K562 (cell line): ENCODE results near the gene CCDC7. TPM values are rescaled to one million over a fixed set of nuclear protein-coding genes. Genes with fewer than 3 reads are reported as not detected.

Experiments
- ATAC-seq: fragments of 200-7000 bp; cut with Tn5 transposase; 3 replicates; pipeline ENCODE4 v1.9.1; 2020; ENCODE audit warnings: moderate library complexity
- BruUV-seq: library from RNA; stranded (reverse); fragments of 400-500 nt; replicated peaks from 2 replicates; lab custom pipeline; 2021; lab: Mats Ljungman, UMichigan
- CTCF ChIA-PET: fragments of 300-600 bp; formaldehyde crosslinking; extraction: SDS; loops from one replicate; lab custom pipeline; 2021; ENCODE audit warnings: low intra/inter-chr PET ratio; lab: Yijun Ruan, JAX
- POLR2A ChIA-PET: fragments of 300-600, 350-650 bp; sonication (Branson Sonifier 250); formaldehyde crosslinking; extraction: SDS; loops from one replicate; lab custom pipeline; 2021; ENCODE audit warnings: antibody characterized with exemption, inconsistent platforms; lab: Yijun Ruan, JAX
- DNase-seq, 4 experiments: peaks; one replicate each; pipeline versions ENCODE4 v3.0.0 to v3.0.0-alpha.2; 2011 to 2018; ENCODE audit warnings: low spot score in 3 of 4, mixed read lengths in 3 of 4; ENCODE audit errors: extremely low read depth in 1 of 4
- FAIRE-seq: peaks from 2 replicates; lab custom pipeline; 2011; peaks lifted over from hg19 to GRCh38; lab: Jason Lieb, UNC
- H2AFZ ChIP-seq: 2 replicates; pipeline ENCODE4 v1.6.0; 2011; ENCODE audit warnings: low read depth, low read length, control low read depth, inconsistent platforms
- H3K27ac ChIP-seq: fragments of 200-600 bp; 3 replicates; pipeline ENCODE4 v1.8.0; 2011; ENCODE audit warnings: low read depth, mild to moderate bottlenecking, control low read depth, inconsistent platforms, low read length, moderate library complexity, mixed read lengths; ENCODE audit errors: extremely low read depth
- H3K27me3 ChIP-seq, 2 experiments: fragments of 300-600 bp in 1 of 2; 2 replicates in 1 of 2; 3 replicates in 1 of 2; pipeline versions ENCODE4 v1.6.0 to v1.8.0; 2011; ENCODE audit warnings: inconsistent platforms in 2 of 2, low read length in 2 of 2, mild to moderate bottlenecking in 1 of 2, mixed read lengths in 1 of 2, moderate library complexity in 1 of 2; ENCODE audit not compliant: control insufficient read depth in 2 of 2, insufficient read depth in 2 of 2
- H3K36me3 ChIP-seq: fragments of 300-600 bp; 3 replicates; pipeline ENCODE4 v1.8.0; 2011; ENCODE audit warnings: mild to moderate bottlenecking, low read length, inconsistent platforms; ENCODE audit not compliant: control insufficient read depth, insufficient read depth
- H3K4me1 ChIP-seq, 2 experiments: fragments of 200-600 bp in 1 of 2; replicated peaks in 1 of 2; 2 replicates in 1 of 2; 3 replicates in 1 of 2; pipeline versions ENCODE4 v1.5.1 to v1.8.0; 2011; ENCODE audit warnings: inconsistent platforms in 2 of 2, low read length in 2 of 2, mild to moderate bottlenecking in 1 of 2, mixed read lengths in 1 of 2, moderate library complexity in 1 of 2; ENCODE audit not compliant: control insufficient read depth in 2 of 2, insufficient read depth in 2 of 2
- H3K4me2 ChIP-seq: 2 replicates; pipeline ENCODE4 v1.6.1; 2011; ENCODE audit warnings: low read length, control low read depth, inconsistent platforms, mixed read lengths; ENCODE audit not compliant: insufficient read depth
- H3K4me3 ChIP-seq: fragments of 200-600 bp; sonication (generic), shearing (Covaris generic); 2 replicates; pipeline ENCODE4 v1.5.1; 2016; ENCODE audit warnings: control low read depth, inconsistent platforms
- H3K79me2 ChIP-seq: fragments of 200-600 bp; 3 replicates; pipeline ENCODE4 v1.8.0; 2011; ENCODE audit warnings: low read length, inconsistent platforms; ENCODE audit not compliant: control insufficient read depth, insufficient read depth
- H3K9ac ChIP-seq, 2 experiments: 2 replicates each; pipeline versions ENCODE4 v1.6.0 to v1.6.1; 2011; ENCODE audit warnings: low read depth in 2 of 2, low read length in 2 of 2, control low read depth in 1 of 2, inconsistent platforms in 1 of 2, mild to moderate bottlenecking in 1 of 2, mixed read lengths in 1 of 2; ENCODE audit not compliant: insufficient read depth in 1 of 2
- H3K9me1 ChIP-seq: one replicate; pipeline ENCODE4 v1.6.0; 2011; ENCODE audit warnings: inconsistent platforms, mild to moderate bottlenecking, low read length, moderate library complexity; ENCODE audit not compliant: control insufficient read depth, insufficient read depth
- H3K9me3 ChIP-seq: replicated peaks from 2 replicates; pipeline ENCODE4 v1.5.1; 2011; ENCODE audit warnings: low read depth, low read length, inconsistent platforms; ENCODE audit not compliant: control insufficient read depth, insufficient read depth
- H4K20me1 ChIP-seq: replicated peaks from 2 replicates; pipeline ENCODE4 v1.6.1; 2011; ENCODE audit warnings: low read length, inconsistent platforms, mixed read lengths; ENCODE audit not compliant: control insufficient read depth, insufficient read depth
- CBX3 ChIP-seq, 2 experiments: IDR thresholded peaks; 1 replicate in 1 of 2; 2 replicates in 1 of 2; pipeline ENCODE4 v1.6.1; 2012; ENCODE audit warnings: inconsistent platforms in 2 of 2, low read length in 2 of 2, borderline replicate concordance in 1 of 2, control low read depth in 1 of 2
- ETV1 ChIP-seq: fragments of 450-650 bp; conservative IDR thresholded peaks from 2 replicates; pipeline ENCODE4 v1.6.1; 2016; ENCODE audit warnings: missing genetic modification characterization, control low read depth, low read depth, missing compliant biosample characterization
- HDAC3 ChIP-seq: fragments of 450-650 bp; IDR thresholded peaks from 2 replicates; pipeline ENCODE4 v1.6.1; 2018; ENCODE audit warnings: borderline replicate concordance, mild to moderate bottlenecking, moderate library complexity; ENCODE audit not compliant: partially characterized antibody
- KAT2B ChIP-seq: IDR thresholded peaks from one replicate; pipeline ENCODE4 v1.6.1; 2012; ENCODE audit warnings: low read depth, mild to moderate bottlenecking, control low read depth, inconsistent platforms, low read length, moderate library complexity
- L3MBTL2 ChIP-seq: fragments of 450-650 bp; IDR thresholded peaks from 2 replicates; pipeline ENCODE4 v1.6.1; 2016; ENCODE audit warnings: mild to moderate bottlenecking, moderate library complexity
- TCFL5 ChIP-seq: fragments of 250-450 bp; sonication (Bioruptor Pico); conservative IDR thresholded peaks from 2 replicates; pipeline ENCODE4 v1.6.1; 2021; ENCODE audit warnings: mild to moderate bottlenecking, moderate library complexity, matching md5 sums
- WGBS: fragments of 100-300 bp; shearing (Covaris generic); methylation state at CpG from one replicate; pipeline ENCODE4 v1.1.6; 2016; ENCODE audit warnings: low coverage, mixed read lengths; ENCODE audit not compliant: insufficient coverage; ENCODE audit errors: missing lambda C conversion rate; 5-methylcytosine and 5-hydroxymethylcytosine counted together
- in situ Hi-C: fragments of 300-500 bp; cut with MboI; formaldehyde crosslinking; loops from 4 replicates; pipeline ENCODE4 v1.15.0; 2018; ENCODE audit warnings: inconsistent platforms, mixed read lengths
- intact Hi-C: fragments of 100-400 bp; cut with micrococcal nuclease; formaldehyde crosslinking; loops from 2 replicates; pipeline ENCODE4 v1.14.2; 2022
- polyA plus RNA-seq, 8 experiments: library from polyadenylated mRNA; depleted of rRNA in 4 of 8; stranded (reverse) in 5 of 8; unstranded in 3 of 8; fragments of >200 nt; fragmentation: Nextera tagmentation in 2 of 8; fragmentation: Illumina TruSeq in 1 of 8; extraction: Ambion mirVana in 2 of 8; extraction: Trizol in 1 of 8; gene quantifications; 2 replicates each; pipeline versions ENCODE4 v1.2.1 to v1.2.3, GENCODE V29; 2011 to 2014; ENCODE audit warnings: inconsistent platforms in 1 of 8, missing spikeins in 1 of 8
- total RNA-seq, 7 experiments: library from RNA; depleted of rRNA in 6 of 7; stranded (reverse); fragments of >200 nt in 6 of 7; fragmentation: Illumina TruSeq in 2 of 7; extraction: Trizol in 2 of 7; gene quantifications; 2 replicates each; pipeline versions ENCODE4 v1.2.1 to v1.2.3, GENCODE V29; 2011 to 2021; ENCODE audit warnings: low replicate concordance in 1 of 7
- TF ChIP-seq, protein P1 (sequence below), 2 experiments: fragments of 450-650 bp in 1 of 2; sonication (generic) in 1 of 2; formaldehyde crosslinking in 1 of 2; IDR thresholded peaks in 1 of 2; conservative IDR thresholded peaks in 1 of 2; 2 replicates each; pipeline versions ENCODE4 v1.6.1 to v1.8.1; 2016 to 2023; ENCODE audit warnings: mild to moderate bottlenecking in 2 of 2, moderate library complexity in 2 of 2, inconsistent platforms in 1 of 2, missing genetic modification reagents in 1 of 2

Gene CCDC7
- total and polyA plus RNA-seq, 9 of the 15 experiments (the other 6 are each of a cell fraction or from before 2014, with no cell fraction given) = 1.5 to 6.6 (median 2.7) TPM

GRCh38 chr10:32854435-32854834 is 408.5 kb downstream of the CCDC7 start:
- Histone ChIP-seq H3K4me3 (no peak overlapping the region), H3K4me1 (no peaks in the 10 kb centered on the region), H3K27ac (no peak overlapping the region), H3K36me3 (no peaks in the 10 kb centered on the region), H3K27me3 (peaks cover 2 to 4% of the 10 kb centered on the region in 2 experiments; a peak in 1 of 5 replicates), H3K9me1 (no peaks in the 10 kb centered on the region), H4K20me1 (no peaks in the 10 kb centered on the region), H3K9ac (no peak overlapping the region), H3K9me3 (no peaks in the 10 kb centered on the region), H2AFZ (no peak overlapping the region), H3K79me2 (no peaks in the 10 kb centered on the region), H3K4me2 (no peak overlapping the region)
- in situ Hi-C loops = no loop called here
- no peak for TF ChIP-seq L3MBTL2
- no peak for TF ChIP-seq CBX3 (IDR thresholded peaks at IDR 0.05; ENCODE audit: borderline replicate concordance in 1 of 2, low read length in 2 of 2)
- no peak for TF ChIP-seq ETV1 (tag)
- no peak for TF ChIP-seq KAT2B
- CTCF ChIA-PET = no interaction called here
- ATAC-seq (no peak), FAIRE-seq (no peak), DNase-seq (no peak)
- intact Hi-C loops = no loop called here
- BruUV-seq = no TSS peak
- 0% methylated on average over 2 of the region's 2 CpGs for WGBS
- POLR2A ChIA-PET = interaction anchor here (1.7 kb wide), 1 partner anchor 37 kb away, joined by 5 read pairs; no protein-coding TSS in a partner anchor

DNA sequence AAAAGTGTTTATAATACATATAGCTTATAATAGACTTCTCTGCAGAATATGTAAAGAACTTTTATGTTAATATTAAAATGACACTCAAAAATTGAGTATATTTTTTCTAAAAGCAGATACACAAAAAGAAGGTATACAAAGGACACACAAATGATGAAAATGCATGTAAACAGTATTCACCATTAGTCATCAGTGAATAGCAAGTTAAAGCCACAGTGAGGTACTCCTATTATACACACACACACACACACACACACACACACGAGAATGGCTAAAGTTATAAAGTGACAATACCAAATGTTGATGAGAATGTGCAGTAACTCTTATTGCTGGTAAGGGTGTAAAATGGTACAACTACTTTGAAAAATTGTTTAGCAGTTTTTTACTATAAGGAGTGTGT is 419.2 kb downstream of the CCDC7 start:
- no peak for FAIRE-seq
- no peaks in the 10 kb centered on the region for H3K79me2 ChIP-seq
- intact Hi-C loops (no loop called here), in situ Hi-C loops (no loop called here)
- no peak for DNase-seq
- ChIA-PET POLR2A (interaction anchor here (0.6 to 0.9 kb wide), 2 partner anchors 19 to 38 kb away, joined by 3 read pairs; no protein-coding TSS in a partner anchor), CTCF (no interaction called here)
- 0 out of 5 replicates have a peak, but pooled peaks cover 0 to 2% of the 10 kb centered on the region in 2 experiments for H3K27me3 ChIP-seq
- no peaks in the 10 kb centered on the region for H3K4me1 ChIP-seq
- TF ChIP-seq HDAC3 = no peak
- TF ChIP-seq TCFL5 (CRISPR knock-in tag) = no peak
- TF ChIP-seq, protein P1, sequence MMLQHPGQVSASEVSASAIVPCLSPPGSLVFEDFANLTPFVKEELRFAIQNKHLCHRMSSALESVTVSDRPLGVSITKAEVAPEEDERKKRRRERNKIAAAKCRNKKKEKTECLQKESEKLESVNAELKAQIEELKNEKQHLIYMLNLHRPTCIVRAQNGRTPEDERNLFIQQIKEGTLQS (IDR thresholded peaks at IDR 0.05) = peak; percentile 9; the same call in 1 of the 2 replicates
- TF ChIP-seq, protein P1 (CRISPR knock-in tag; conservative IDR thresholded peaks at IDR 0.05) = no peak
- no peak overlapping the region for H3K4me3 ChIP-seq
- H2AFZ ChIP-seq = no peak overlapping the region
- H3K9me1 ChIP-seq = no peaks in the 10 kb centered on the region
- no peaks in the 10 kb centered on the region for H3K36me3 ChIP-seq
- no peaks in the 10 kb centered on the region for H3K9me3 ChIP-seq
- 0% methylated on average over 1 of the region's 1 CpG for WGBS
- ATAC-seq = no peak
- no peak overlapping the region for H3K27ac ChIP-seq
- no peaks in the 10 kb centered on the region for H4K20me1 ChIP-seq
- no peak overlapping the region for H3K9ac ChIP-seq
- BruUV-seq = no TSS peak
- H3K4me2 ChIP-seq = no peak overlapping the region
